ENCODE results near the gene RAI1.

RAI1 gene

DNA sequence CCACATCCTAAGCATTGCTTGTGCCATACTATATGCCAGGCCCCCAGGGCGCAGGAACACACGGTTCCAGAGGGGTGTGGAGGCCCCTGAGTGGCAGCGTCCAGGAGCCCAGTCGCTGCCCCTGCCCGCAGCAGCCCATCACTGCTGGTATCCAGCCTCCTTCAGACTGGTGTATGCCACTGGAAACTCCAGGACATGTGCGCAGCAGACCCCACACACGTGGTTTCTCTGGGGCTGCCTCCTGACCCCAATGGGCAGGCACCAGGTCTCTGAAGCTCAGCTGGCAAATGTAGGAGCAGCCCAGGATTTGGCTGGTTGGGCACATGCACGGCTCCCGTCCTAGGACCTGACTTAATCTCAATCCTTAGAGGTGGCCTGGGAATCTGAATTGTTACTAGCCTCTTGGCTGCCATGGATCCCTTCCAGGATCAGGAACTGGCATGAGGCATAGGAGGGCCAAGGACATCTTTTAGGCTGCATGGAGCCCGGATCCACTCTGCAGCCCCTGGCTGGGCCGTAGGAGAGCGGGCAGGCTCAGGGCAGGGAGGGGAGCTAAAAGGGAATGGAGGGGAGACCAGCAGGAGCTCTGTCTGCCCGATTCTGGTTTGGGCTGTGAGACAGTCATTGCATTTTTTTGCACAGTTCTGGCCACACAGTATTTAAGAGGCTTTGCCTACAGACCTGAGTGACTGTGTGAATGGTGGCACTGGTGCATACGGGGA, 62.3 kb downstream of the RAI1 start:
- peaks cover 27% of the 10 kb centered on the region for H3K4me1 ChIP-seq
- H3K4me2 ChIP-seq (ENCODE audit: low read length), result no peak overlapping the region
- no peak overlapping the region for H3K9ac ChIP-seq
- TF ChIP-seq, protein P1, sequence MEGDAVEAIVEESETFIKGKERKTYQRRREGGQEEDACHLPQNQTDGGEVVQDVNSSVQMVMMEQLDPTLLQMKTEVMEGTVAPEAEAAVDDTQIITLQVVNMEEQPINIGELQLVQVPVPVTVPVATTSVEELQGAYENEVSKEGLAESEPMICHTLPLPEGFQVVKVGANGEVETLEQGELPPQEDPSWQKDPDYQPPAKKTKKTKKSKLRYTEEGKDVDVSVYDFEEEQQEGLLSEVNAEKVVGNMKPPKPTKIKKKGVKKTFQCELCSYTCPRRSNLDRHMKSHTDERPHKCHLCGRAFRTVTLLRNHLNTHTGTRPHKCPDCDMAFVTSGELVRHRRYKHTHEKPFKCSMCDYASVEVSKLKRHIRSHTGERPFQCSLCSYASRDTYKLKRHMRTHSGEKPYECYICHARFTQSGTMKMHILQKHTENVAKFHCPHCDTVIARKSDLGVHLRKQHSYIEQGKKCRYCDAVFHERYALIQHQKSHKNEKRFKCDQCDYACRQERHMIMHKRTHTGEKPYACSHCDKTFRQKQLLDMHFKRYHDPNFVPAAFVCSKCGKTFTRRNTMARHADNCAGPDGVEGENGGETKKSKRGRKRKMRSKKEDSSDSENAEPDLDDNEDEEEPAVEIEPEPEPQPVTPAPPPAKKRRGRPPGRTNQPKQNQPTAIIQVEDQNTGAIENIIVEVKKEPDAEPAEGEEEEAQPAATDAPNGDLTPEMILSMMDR (IDR thresholded peaks at IDR 0.05), result no peak
- no peak overlapping the region for H3K4me3 ChIP-seq (ENCODE audit: low read depth, low read length)
- H2AFZ ChIP-seq, result no peak overlapping the region
- H3K9me3 ChIP-seq (ENCODE audit: control insufficient read depth, low read length), result no peaks in the 10 kb centered on the region
- H3K27ac ChIP-seq, result no peak overlapping the region
- peaks cover 64% of the 10 kb centered on the region for H3K79me2 ChIP-seq
- H3K36me3 ChIP-seq (ENCODE audit: control insufficient read depth, insufficient read depth, low read length), result no peaks in the 10 kb centered on the region
- no peaks in the 10 kb centered on the region for H3K27me3 ChIP-seq (ENCODE audit: control insufficient read depth, insufficient read depth, low read length)

DNA sequence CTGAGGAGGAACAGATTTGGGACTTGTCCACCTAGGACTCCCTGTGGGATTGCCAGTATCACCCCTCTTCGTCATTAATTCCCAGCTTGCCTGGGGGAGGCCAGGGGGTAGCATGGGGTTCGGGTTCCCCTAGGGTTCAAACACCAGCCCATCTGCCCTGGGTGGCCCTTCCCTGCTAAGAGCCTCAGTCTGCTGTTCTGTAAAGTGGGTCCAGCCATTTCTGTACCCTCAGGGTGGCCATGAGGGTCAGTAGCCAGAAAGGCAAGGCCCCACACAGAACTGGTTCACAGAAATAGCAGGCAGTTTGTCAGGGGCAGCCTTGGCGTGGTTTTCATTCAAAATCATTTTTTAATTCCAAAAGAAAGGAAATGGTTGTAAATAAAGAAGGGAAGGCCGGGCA, 62.9 kb downstream of the RAI1 start:
- H3K27me3 ChIP-seq (ENCODE audit: control insufficient read depth, insufficient read depth, low read length), result no peaks in the 10 kb centered on the region
- peaks cover 22% of the 10 kb centered on the region for H3K4me1 ChIP-seq
- no peak overlapping the region for H3K4me3 ChIP-seq (ENCODE audit: low read depth, low read length)
- H3K36me3 ChIP-seq (ENCODE audit: control insufficient read depth, insufficient read depth, low read length), result no peaks in the 10 kb centered on the region
- TF ChIP-seq, protein P1 (IDR thresholded peaks at IDR 0.05), result no peak
- H3K9ac ChIP-seq, result no peak overlapping the region
- H3K79me2 ChIP-seq, result peaks cover 58% of the 10 kb centered on the region
- no peak overlapping the region for H2AFZ ChIP-seq
- H3K9me3 ChIP-seq (ENCODE audit: control insufficient read depth, low read length), result no peaks in the 10 kb centered on the region
- H3K4me2 ChIP-seq (ENCODE audit: low read length), result no peak overlapping the region
- no peak overlapping the region for H3K27ac ChIP-seq

GRCh38 chr17:17745476-17746455, 64.5 kb downstream of the RAI1 start:
- H3K9me3 ChIP-seq (ENCODE audit: control insufficient read depth, low read length), result no peaks in the 10 kb centered on the region
- H3K79me2 ChIP-seq, result peaks cover 43% of the 10 kb centered on the region
- H3K27ac ChIP-seq, result no peak overlapping the region
- no peaks in the 10 kb centered on the region for H3K27me3 ChIP-seq (ENCODE audit: control insufficient read depth, insufficient read depth, low read length)
- peaks cover 6% of the 10 kb centered on the region for H3K4me1 ChIP-seq
- no peak overlapping the region for H3K4me3 ChIP-seq (ENCODE audit: low read depth, low read length)
- H3K36me3 ChIP-seq (ENCODE audit: control insufficient read depth, insufficient read depth, low read length), result no peaks in the 10 kb centered on the region
- no peak overlapping the region for H2AFZ ChIP-seq
- H3K9ac ChIP-seq, result no peak overlapping the region
- TF ChIP-seq, protein P1 (IDR thresholded peaks at IDR 0.05), result no peak
- no peak overlapping the region for H3K4me2 ChIP-seq (ENCODE audit: low read length)

GRCh38 chr17:17748179-17748578, 66.9 kb downstream of the RAI1 start:
- Histone ChIP-seq H3K4me2 (ENCODE audit: low read length) (no peak overlapping the region), H3K36me3 (ENCODE audit: control insufficient read depth, insufficient read depth, low read length) (no peaks in the 10 kb centered on the region), H3K79me2 (peaks cover 30% of the 10 kb centered on the region), H3K27ac (no peak overlapping the region), H3K27me3 (ENCODE audit: control insufficient read depth, insufficient read depth, low read length) (no peaks in the 10 kb centered on the region), H3K4me1 (peaks cover 8% of the 10 kb centered on the region), H3K9me3 (ENCODE audit: control insufficient read depth, low read length) (no peaks in the 10 kb centered on the region), H3K4me3 (ENCODE audit: low read depth, low read length) (no peak overlapping the region), H3K9ac (no peak overlapping the region), H2AFZ (no peak overlapping the region)
- TF ChIP-seq, protein P1 (IDR thresholded peaks at IDR 0.05), result no peak
